Panc1 (cell line): Measurements from ENCODE around the gene MAN2A2. TPM values are rescaled to one million over a fixed set of nuclear protein-coding genes. Genes with fewer than 3 reads are reported as not detected.
"Not testable (repeated sequence)": the region's sequence is repeated elsewhere in the genome, so short reads cannot be mapped to it uniquely, and the experiment has no call there.

ENCODE experiments used
- ATAC-seq: fragments of 200-7000 bp; cut with Tn5 transposase; 2 replicates; pipeline ENCODE4 v1.9.1; 2020; ENCODE audit warnings: mild to moderate bottlenecking, moderate library complexity
- BruUV-seq: library from RNA; stranded (reverse); fragments of 400-500 nt; replicated peaks from 2 replicates; lab custom pipeline; 2021; lab: Mats Ljungman, UMichigan
- CTCF ChIA-PET: fragments of 300-600 bp; sonication (Branson Sonifier 250); formaldehyde crosslinking; loops from one replicate; lab custom pipeline; 2022; ENCODE audit warnings: antibody characterized with exemption; lab: Charles Lee
- POLR2A ChIA-PET: fragments of 300-600 bp; sonication (Branson Sonifier 250); formaldehyde crosslinking; loops from one replicate; lab custom pipeline; 2022; ENCODE audit warnings: antibody characterized with exemption; lab: Charles Lee
- DNase-seq: peaks from one replicate; pipeline ENCODE4 v3.0.0-alpha.2; 2010; ENCODE audit warnings: low read depth, low spot score
- H3K27ac ChIP-seq: 2 replicates; pipeline ENCODE4 v1.5.1; 2011; ENCODE audit warnings: mild to moderate bottlenecking, low read length, inconsistent platforms
- H3K27me3 ChIP-seq: fragments of 200-500 bp; sonication (Bioruptor generic); 2 replicates; pipeline ENCODE4 v1.6.0; 2014; ENCODE audit warnings: low read length, inconsistent platforms; ENCODE audit not compliant: control insufficient read depth, insufficient read depth
- H3K36me3 ChIP-seq: fragments of 200-500 bp; sonication (Bioruptor generic); 2 replicates; pipeline ENCODE4 v1.5.1; 2014; ENCODE audit warnings: inconsistent platforms, mild to moderate bottlenecking, low read length, moderate library complexity; ENCODE audit not compliant: control insufficient read depth, insufficient read depth
- H3K4me1 ChIP-seq: 2 replicates; pipeline ENCODE4 v1.5.1; 2011; ENCODE audit warnings: inconsistent platforms, mild to moderate bottlenecking, low read length, moderate library complexity; ENCODE audit not compliant: control insufficient read depth, insufficient read depth
- H3K4me3 ChIP-seq, 2 experiments: 2 replicates each; pipeline ENCODE4 v1.5.1; 2011 to 2012; ENCODE audit warnings: low read depth in 2 of 2, low read length in 2 of 2, mild to moderate bottlenecking in 2 of 2, inconsistent platforms in 1 of 2, moderate library complexity in 1 of 2
- H3K9me3 ChIP-seq: fragments of 200-500 bp; sonication (Bioruptor generic); 2 replicates; pipeline ENCODE4 v1.5.1; 2014; ENCODE audit warnings: low read depth, mild to moderate bottlenecking, inconsistent platforms, low read length, moderate library complexity; ENCODE audit not compliant: control insufficient read depth, insufficient read depth
- CTCF ChIP-seq: fragments of 450-650 bp; IDR thresholded peaks from 2 replicates; pipeline ENCODE4 v1.5.1; 2017; ENCODE audit warnings: mild to moderate bottlenecking
- POLR2AphosphoS5 ChIP-seq: IDR thresholded peaks from 2 replicates; pipeline ENCODE4 v1.6.1; 2012; ENCODE audit warnings: mild to moderate bottlenecking, low read depth, low read length, moderate library complexity
- REST ChIP-seq, 2 experiments: IDR thresholded peaks; 2 replicates each; pipeline ENCODE4 v1.6.1; 2011 to 2012; ENCODE audit warnings: low read depth in 2 of 2, control low read depth in 1 of 2, low read length in 1 of 2, mild to moderate bottlenecking in 1 of 2, moderate library complexity in 1 of 2; ENCODE audit not compliant: insufficient read depth in 1 of 2
- SIN3A ChIP-seq: IDR thresholded peaks from 2 replicates; pipeline ENCODE4 v1.6.1; 2012; ENCODE audit warnings: low read depth, mild to moderate bottlenecking, low read length, moderate library complexity, borderline replicate concordance; ENCODE audit not compliant: insufficient read depth
- TCF7L2 ChIP-seq: IDR thresholded peaks from 2 replicates; pipeline ENCODE4 v1.6.1; 2011; ENCODE audit warnings: mild to moderate bottlenecking, low read depth, low read length, inconsistent platforms
- in situ Hi-C: cut with HindIII; loops from 2 replicates; pipeline ENCODE4 v1.10.0; 2016; ENCODE audit warnings: low sequenced_read_pairs, low pct_unique_long_range_greater_than_20kb
- intact Hi-C: fragments of 100-400 bp; cut with micrococcal nuclease; formaldehyde crosslinking; loops from one replicate; pipeline ENCODE4 v1.10.0; 2022; ENCODE audit not compliant: unreplicated experiment
- total RNA-seq: library from RNA; stranded (reverse); gene quantifications from one replicate; pipeline ENCODE4 v1.2.1, GENCODE V29; 2021; ENCODE audit not compliant: unreplicated experiment

Gene MAN2A2
- total RNA-seq, 1 experiment from 2014 or later = 77.2 TPM

- intact Hi-C loops = no loop called here
- Histone ChIP-seq H3K36me3 (no peaks in the 10 kb centered on the region; the same call in 1 of the 2 replicates), H3K9me3 (no peaks in the 10 kb centered on the region), H3K27me3 (no peaks in the 10 kb centered on the region), H3K4me3 (no peak overlapping the region), H3K4me1 (no peaks in the 10 kb centered on the region), H3K27ac (no peak overlapping the region)
- in situ Hi-C loops = no loop called here
- BruUV-seq = no TSS peak
- POLR2A ChIA-PET = interaction anchor here (0.5 kb wide), 1 partner anchor 115 kb away, joined by 3 read pairs; no protein-coding TSS in a partner anchor
- no peak for TF ChIP-seq TCF7L2
- TF ChIP-seq SIN3A = no peak
- TF ChIP-seq REST (IDR thresholded peaks at IDR 0.05; ENCODE audit: insufficient read depth in 1 of 2, low read depth in 2 of 2, low read length in 1 of 2) = no peak
- no peak for TF ChIP-seq POLR2AphosphoS5
- peak; percentile 73 for TF ChIP-seq CTCF
- DNase-seq = no peak
- CTCF ChIA-PET = interaction anchor here (0.6 kb wide), 1 partner anchor 178 kb away, joined by 3 read pairs; no protein-coding TSS in a partner anchor
- peak; percentile 21; the same call in 1 of the 2 replicates for ATAC-seq
Observed at GRCh38 chr15:90893175-90894090, 9.7 kb upstream of the MAN2A2 start.

- H3K4me3 ChIP-seq = no peak overlapping the region
- DNase-seq (no peak), ATAC-seq (0 out of 2 replicates have a peak, but pooled peaks have one; percentile 26)
- no peaks in the 10 kb centered on the region for H3K4me1 ChIP-seq
- H3K9me3 ChIP-seq = no peaks in the 10 kb centered on the region
- intact Hi-C loops = no loop called here
- in situ Hi-C loops = no loop called here
- TF ChIP-seq CTCF (0 out of 2 replicates have a peak, but pooled peaks have one; percentile 10), TCF7L2 (no peak), REST (IDR thresholded peaks at IDR 0.05; ENCODE audit: insufficient read depth in 1 of 2, low read depth in 2 of 2, low read length in 1 of 2) (no peak), SIN3A (no peak)
- no TSS peak for BruUV-seq
- POLR2A ChIA-PET = no interaction called here
- CTCF ChIA-PET = interaction anchor here (0.9 to 1.2 kb wide), 3 partner anchors 7 to 36 kb away, joined by 3 to 4 read pairs (median 3); partner anchors contain the start of gene MAN2A2
- H3K27me3 ChIP-seq = no peaks in the 10 kb centered on the region
- H3K36me3 ChIP-seq = no peaks in the 10 kb centered on the region; the same call in 1 of the 2 replicates
- no peak overlapping the region for H3K27ac ChIP-seq
Observed at GRCh38 chr15:90895571-90896117, 7.5 kb upstream of the MAN2A2 start.

- POLR2A ChIA-PET = interaction anchor here (0.6 kb wide), 1 partner anchor 1758 kb away, joined by 4 read pairs; no protein-coding TSS in a partner anchor
- DNase-seq, intact Hi-C loops, H3K27ac ChIP-seq, H3K27me3 ChIP-seq, in situ Hi-C loops, H3K4me1 ChIP-seq, H3K36me3 ChIP-seq, BruUV-seq, ATAC-seq, H3K4me3 ChIP-seq, H3K9me3 ChIP-seq: not testable (repeated sequence)
- CTCF ChIA-PET = interaction anchor here (0.7 kb wide), 1 partner anchor 14 kb away, joined by 4 read pairs; no protein-coding TSS in a partner anchor
Observed at GRCh38 chr15:90897131-90897655, 5.9 kb upstream of the MAN2A2 start.
